Measurements from ENCODE around the gene SCPEP1.
"Not testable (repeated sequence)": the region's sequence is repeated elsewhere in the genome, so short reads cannot be mapped to it uniquely, and the experiment has no call there.

Gene SCPEP1

DNA sequence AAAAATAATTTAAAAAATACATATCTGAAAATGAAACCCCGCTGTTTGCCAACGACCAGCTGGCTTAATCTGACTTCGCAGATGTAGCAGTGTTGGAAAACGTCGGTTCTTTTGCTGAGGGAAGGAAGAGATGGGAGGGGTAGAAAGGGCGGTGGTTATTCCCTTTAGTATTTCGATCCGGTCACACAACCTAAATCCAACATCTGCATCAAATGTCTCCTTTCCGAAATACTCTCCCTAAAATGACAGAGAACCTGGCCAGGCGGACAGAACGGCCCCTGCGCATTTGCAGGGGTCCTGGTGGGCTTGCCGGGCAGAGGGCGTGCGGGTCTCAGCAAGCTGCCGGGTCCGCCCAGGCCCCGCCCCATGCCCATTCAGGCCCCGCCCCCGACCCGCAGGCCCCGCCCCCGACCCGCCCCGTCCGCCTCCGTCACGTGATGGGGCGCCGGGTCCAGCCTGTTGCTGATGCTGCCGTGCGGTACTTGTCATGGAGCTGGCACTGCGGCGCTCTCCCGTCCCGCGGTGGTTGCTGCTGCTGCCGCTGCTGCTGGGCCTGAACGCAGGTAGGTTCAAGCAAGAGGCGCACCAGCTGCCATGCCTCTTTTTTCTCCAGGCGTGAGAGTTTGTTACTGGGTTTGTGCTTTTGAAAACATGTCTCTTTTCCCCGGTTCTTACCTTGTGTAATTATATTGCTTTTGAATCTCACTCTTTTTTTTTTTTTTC, at the start of gene SCPEP1:
Gene SCPEP1 (plus strand): TSS at position 459 of the 723 bp plus-strand sequence. CDS start 29 bp downstream, at position 488.
- peak; percentile 81 for DNase-seq (ENCODE audit: low spot score)

DNA sequence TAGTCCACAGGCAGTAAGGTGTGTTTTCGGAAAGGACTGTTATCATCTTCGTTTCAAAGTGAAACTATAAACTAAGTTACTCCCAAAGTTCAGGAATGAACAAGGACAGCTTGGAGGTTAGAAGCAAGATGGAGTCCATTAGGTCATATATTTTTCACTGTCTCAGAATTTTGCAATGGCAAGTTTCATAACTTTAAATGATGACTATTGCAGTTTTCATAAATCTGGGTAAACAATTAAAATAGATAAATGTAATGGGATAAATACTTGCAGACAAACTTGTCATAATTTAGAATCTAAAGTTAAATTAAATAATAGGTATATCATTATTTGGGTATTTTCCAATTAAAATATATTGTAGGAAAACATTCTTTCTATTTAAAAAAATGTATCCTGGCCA, 49.3 kb upstream of the SCPEP1 start:
- no peak for DNase-seq (ENCODE audit: low spot score)

DNA sequence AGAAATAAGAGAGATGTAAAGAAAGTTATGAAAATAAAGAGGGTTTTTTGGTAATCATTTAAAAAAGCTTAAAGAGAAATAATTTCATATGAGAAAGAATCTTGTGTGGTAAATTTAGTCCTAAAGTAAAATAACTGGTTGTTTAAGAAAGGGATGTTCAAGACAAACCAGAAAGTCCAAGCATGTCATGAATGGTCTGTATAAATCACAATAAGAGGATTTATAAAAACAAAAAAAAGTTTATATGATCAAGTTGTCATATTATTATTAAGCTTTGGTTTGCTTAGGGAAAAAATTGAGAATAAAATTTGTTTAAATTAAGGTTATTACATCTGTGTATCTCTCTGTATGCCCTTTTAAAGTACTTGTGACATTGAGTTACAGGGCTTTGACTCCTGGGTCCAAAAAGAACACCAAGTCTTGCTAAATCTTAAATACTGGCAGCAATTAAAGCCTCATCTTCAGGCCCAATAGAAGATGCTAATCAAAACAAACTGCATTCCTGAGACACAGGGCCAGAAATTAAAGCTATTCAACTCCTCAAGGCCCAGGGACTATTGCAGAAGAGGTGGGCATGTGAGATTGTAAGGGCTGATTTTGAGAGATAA, 48.5 kb upstream of the SCPEP1 start:
- DNase-seq (ENCODE audit: low spot score) = peak; percentile 14

DNA sequence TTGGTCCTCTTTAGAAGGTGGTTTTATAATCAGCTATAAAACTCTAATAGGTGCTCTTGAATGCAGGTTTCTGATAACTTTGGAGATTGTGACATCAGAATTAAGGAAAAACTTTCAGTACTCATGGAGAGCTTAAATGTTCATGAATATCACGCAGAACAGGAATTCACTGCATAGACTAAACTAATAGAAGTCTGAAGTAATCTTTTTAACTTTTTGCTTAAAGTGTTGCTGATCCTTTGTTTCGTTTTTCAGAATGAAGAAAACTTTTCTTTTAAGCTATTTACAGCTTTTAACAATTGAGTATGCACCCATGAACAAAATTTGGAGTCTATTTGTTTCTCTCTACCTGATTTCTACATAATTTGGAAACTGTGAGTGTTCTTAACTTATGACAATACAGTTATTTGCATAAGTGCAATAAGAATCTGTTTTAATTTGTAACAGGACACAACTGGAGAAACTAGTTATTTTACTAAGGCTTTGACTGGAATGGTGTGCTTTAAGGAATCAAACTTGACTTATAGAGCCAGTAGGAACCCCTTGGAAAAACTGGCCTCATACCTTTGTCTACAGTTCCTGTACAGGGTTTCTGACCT, 47.1 kb upstream of the SCPEP1 start:
- no peak for DNase-seq (ENCODE audit: low spot score)

DNA sequence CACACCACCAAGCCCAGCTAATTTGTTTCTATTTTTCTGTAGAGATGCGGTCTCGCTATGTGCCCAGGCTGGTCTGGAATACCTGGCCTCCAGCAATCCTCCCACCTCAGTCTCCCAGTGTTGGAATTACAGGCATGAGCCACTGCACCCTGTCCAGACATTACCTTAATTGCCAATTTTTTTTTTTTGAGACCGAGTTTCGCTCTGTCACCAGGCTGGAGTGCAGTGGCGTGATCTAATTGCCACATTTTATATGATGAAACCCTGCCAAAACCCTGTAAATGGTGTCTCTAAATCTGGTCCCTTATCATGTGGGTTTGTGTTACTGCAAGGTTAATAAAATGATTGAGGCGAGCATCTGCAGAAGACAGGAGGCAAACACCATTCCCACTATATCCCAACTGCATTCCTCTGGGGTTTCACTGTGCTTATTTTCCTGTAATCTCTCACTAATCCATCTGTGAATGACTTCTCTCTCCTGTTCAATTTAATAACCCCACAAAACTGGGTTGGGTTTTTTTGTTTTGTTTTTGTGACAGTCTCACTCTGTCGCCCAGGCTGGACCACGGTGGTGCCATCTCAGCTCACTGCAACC, 44.7 kb upstream of the SCPEP1 start:
- no peak for DNase-seq (ENCODE audit: low spot score)

DNA sequence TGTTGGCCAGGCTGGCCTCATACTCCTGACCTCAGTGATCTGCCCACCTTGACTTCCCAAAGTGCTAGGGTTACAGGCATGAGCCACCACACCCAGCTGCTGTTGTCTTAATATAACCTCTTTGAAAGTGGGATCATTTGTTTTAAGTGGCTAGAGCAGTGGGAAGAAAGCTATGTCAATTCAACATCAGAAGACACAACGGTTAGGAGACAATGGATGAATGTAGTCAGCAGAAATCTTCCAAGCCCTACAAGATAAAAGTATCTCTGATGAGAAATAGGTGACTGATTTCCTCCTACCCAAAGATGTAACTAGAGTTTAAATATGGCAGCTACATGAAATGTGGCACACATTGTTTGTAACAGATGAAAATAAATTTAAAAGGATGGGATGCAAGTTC, 44.1 kb upstream of the SCPEP1 start:
- no peak for DNase-seq (ENCODE audit: low spot score)

DNA sequence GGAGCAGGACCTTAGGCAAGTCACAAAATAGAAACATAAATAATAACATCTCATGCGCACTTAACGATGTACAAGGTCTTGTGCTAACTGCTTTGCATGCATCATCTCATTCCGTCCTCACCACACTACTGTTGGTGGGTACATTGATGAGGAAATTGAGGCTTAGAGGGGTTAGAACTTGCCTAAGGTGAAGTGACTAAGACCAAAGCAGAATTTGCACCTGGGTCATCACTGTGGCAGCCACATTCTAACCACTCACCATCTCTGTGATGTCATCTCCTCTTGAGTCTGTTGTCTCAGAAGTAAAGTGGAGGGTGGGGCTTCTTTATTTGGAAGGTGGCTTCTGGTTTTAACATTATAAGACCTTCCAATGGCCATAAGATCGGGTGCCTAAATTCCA, 43.7 kb upstream of the SCPEP1 start:
- DNase-seq (ENCODE audit: low spot score) = no peak

DNA sequence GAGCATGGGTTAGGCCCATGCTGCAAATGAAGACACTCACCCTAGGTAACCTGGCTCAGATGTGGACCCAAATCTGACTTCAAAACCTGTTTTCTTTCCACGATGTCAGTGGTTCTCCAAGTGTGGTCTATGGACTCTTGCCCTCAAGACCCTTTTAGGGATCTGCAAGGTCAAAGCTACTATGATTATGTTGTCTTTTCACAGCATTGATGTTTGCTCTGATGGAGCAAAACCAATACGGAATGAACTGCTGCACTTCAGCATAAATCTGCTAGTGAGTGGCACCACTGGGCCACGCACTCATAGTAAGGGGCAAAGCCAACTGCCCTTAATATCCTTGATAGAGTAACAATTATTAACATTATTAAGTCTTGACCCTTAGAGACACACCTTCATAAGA, 42.5 kb upstream of the SCPEP1 start:
- no peak for DNase-seq (ENCODE audit: low spot score)

- no peak for DNase-seq (ENCODE audit: low spot score)
Measured at GRCh38 chr17:56936697-56937322, 41.1 kb upstream of the SCPEP1 start.

DNA sequence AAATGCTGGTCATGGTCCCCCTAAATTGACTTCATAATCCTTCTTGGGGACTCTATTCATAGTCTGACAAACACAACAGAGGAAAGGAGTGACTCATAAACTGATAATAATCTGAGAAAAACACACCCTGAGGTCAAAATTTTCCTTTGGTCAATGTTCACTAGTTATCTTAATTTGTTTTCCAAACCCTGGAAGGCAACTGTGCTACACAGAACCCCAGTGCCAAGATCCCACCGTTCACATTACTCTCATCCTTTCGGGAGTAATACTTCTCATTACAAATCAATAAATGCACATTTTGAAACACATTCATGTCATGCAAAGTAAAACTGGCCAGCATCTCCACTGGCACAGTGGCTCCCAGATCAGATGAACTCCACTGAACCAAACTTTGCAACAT, 40.2 kb upstream of the SCPEP1 start:
- DNase-seq (ENCODE audit: low spot score) = no peak

DNA sequence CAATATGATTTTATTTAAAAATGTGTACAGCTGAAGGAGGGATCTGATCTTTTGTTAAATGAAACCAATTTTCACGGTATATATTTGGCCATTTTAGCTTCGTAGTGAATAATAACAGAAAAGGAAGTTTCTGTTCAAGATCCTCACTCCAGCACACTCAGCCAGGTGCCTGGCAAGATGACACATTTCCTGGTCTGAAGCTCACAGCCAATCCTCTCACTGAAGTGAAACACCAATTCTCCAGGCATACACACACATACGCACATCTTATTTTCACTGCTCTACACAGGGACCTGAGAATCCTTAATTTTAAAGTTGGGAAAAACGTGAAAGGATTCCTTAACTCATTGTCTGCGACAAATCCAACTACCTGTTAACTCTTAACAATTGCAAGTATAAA, 39.7 kb upstream of the SCPEP1 start:
- not testable (repeated sequence) for DNase-seq (ENCODE audit: low spot score)

- DNase-seq (ENCODE audit: low spot score) = peak; percentile 59
Measured at GRCh38 chr17:56939869-56940484, 38.0 kb upstream of the SCPEP1 start.

DNA sequence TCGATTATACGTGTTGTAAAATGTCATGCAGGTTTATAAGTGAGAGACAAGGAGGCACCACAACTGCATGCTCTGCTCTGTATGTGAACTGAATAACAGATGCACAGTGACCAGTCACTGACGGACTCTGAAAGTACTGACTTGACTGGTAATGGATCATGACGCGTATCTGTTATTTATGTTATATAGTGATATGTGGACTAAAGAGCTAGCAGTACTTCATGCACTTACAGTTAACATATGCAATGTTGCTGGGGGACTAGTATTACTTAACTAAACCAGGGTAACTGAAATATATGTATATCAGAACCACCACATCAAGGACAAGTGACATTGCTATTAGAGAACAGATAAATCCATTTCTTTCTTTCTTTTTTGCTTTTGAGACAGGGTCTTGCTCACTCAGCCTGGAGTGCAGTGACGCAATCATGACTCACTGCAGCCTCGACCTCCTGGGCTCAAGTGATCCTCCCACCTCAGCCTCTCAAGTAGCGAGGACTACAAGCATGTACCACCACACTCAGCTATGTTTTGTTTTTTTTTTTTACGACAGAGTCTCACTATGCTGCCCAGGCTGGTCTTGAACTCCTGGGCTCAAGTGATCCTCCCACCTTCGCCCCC, 34.3 kb upstream of the SCPEP1 start:
- DNase-seq (ENCODE audit: low spot score) = no peak

DNA sequence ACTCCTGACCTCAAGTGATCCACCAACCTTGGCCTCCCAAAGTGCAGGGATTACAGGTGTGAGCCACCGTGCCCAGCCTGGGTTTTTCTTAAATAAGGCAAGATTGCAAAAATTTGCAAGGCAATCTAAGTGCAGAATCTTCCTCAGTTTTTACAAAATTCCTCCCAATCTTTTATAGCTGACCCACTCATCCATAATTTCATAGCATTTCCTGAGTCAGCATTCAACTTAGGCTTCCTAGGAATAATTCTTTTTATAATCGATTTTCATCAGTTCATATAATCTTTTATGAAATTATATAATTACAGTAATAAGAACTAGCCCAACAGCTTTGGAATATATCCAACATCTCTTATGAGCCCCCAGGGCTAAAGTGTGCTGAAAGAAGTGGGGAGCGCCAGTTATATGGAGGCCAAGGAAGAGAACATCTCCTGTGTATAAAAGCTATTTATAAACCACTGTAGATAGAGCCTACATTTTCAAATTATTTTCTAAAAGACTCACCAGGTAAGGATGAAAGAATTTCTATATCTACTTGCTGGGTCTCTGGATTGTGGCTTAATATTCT, 31.9 kb upstream of the SCPEP1 start:
- DNase-seq (ENCODE audit: low spot score) = no peak

DNA sequence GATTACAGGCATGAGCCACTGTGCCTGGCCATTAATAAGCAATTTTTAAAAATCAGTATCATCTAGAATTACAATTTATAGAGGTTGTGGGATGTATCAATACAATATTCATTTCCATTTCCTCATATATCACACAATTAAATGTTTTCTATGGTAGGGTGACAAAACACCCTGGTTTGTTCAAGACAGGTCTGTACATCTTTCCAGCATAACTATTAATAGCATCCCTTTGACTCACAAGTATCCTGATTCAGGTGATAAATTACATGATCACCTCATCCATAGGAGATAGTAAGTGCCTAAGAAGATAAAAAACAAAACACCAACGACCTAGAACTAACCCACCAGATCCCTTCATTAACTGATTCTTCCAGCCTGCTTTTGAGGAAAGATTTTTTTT, 30.2 kb upstream of the SCPEP1 start:
- DNase-seq (ENCODE audit: low spot score) = no peak

DNA sequence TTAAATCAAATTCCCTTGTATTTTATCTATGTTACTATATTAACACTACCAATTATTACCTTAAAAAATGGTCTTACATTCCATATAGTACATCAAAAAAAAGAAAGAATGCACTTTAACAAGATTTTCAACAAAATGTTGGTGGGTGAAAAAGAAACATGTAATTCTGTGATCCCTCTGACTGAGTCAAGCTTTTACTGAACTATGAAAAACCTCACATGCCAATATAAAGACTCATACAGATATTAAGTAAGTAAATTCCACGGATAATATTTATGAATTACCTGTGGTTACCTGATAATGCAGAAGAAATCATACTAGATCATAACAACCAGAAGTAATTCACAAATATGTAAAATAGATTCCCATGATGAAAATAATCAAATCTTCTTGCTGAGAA, 29.4 kb upstream of the SCPEP1 start:
- no peak for DNase-seq (ENCODE audit: low spot score)

DNA sequence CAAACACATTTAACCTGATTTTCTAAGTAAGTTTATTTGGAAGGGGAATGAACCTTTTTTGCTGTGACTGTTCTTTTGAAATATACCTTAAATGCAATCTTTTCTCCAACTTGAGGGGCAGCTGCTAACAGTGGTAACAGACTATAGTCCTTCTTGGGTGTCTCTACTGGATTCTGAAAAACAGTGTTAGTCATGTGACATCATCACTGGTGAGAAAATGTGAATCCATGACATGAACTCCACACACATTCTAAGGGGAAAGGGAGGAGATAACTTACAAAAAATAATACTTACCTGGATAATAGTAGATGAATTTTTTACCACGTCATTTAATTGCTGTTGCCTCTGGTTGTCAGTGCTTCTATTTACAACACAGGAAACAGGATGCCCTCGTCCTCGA, 28.3 kb upstream of the SCPEP1 start:
- DNase-seq (ENCODE audit: low spot score) = no peak

DNA sequence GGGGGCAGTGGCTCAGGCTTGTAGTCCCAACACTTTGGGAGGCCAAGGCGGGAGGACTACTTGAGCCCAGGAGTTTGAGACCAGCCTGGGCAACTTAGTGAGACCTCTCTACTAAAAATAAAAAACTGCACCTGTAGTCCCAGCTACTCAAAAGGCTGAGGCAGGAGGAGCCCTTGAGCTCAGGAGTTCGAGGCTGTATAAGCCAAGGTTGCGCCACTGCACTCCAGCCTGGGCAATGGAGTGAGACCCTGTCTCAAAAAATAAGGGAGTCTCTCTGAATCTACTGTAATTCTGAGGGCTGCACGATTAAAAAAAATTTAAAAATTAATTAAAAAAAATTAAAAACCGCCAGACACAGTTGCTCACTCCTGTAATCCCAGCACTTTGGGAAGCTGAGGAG, 20.9 kb upstream of the SCPEP1 start:
- DNase-seq (ENCODE audit: low spot score) = no peak

DNA sequence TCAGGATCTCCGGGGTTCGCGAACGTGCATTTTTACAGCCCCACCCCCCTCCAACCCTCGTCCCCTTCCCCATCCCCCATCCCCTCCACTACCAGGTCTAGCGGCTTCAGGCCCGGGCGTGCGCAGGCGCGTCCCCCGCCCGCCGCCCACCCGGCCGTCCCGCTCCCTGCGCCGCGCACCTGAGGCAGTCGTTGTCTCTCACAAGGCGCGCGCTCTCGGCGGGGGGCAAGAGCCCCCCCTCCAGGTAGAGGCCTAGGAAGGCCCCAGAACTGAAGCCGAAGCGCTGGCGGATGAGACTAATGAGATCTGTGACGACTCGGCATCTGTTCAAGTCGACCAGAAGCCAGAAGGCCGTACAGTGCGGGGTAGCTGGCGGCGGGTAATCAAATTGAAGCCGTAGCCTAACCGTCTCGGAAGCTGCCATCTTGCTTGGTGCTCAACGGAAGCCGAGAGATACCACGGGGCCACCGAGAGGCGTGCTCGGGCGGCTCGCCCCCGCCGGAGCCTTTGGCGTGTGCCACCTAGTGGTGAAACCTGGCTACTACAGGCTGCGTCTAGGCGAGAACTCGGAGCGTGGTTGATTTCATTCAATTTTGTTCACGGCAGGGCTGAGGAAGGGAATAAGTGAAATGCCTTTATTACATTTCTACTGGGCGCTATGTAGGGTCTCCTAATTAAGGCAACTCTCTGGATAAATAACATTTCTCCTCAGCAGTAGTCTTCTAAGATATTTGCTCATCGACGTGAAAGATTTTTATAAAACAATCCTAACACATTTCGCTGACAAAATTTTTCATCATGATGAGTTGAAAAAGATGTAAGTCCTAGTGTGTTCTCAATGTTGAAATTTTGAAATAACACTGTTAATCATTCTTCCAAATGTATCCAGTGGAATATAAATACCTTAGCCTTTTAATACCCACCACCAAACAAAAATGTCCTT, 17.1 kb upstream of the SCPEP1 start, which contains the start of gene COIL:
Gene COIL (minus strand): TSS at position 455 of the 943 bp plus-strand sequence. CDS start 31 bp downstream, at position 424.
- peak; percentile 91 for DNase-seq (ENCODE audit: low spot score)

GRCh38 chr17:56965241-56965640, 12.7 kb upstream of the SCPEP1 start:
- not testable (repeated sequence) for DNase-seq (ENCODE audit: low spot score)

Measured in cerebellar cortex (tissue), 1 donor.